ENCODE data around the gene DXO. TPM values are rescaled to one million over a fixed set of nuclear protein-coding genes. Genes with fewer than 3 reads are reported as not detected.

DXO gene
- total and polyA plus RNA-seq, 4 donors = 11.9 to 23.9 (median 16.9) TPM

GRCh38 chr6:31930962-31931361 lies 41.0 kb downstream of the DXO start:
- H3K9me3 ChIP-seq (ENCODE audit: control insufficient read depth in 4 of 4, insufficient read depth in 3 of 4, low read length in 3 of 4) = no peaks in the 10 kb centered on the region
- no peaks in the 10 kb centered on the region for H3K4me1 ChIP-seq (ENCODE audit: control insufficient read depth in 5 of 5, insufficient read depth in 5 of 5, low read length in 5 of 5)
- ATAC-seq (ENCODE audit: insufficient read depth, low FRiP score) (no peak), DNase-seq (no peak)
- no peak for TF ChIP-seq CTCF (IDR thresholded peaks at IDR 0.05; ENCODE audit: control extremely low read depth, extremely low read depth)
- 77 to 91% methylated on average over 1 of the region's 1 CpG for WGBS, 2 donors
- no peaks in the 10 kb centered on the region for H3K27me3 ChIP-seq (ENCODE audit: control insufficient read depth in 3 of 3, insufficient read depth in 3 of 3, low read length in 2 of 3)
- H3K4me3 ChIP-seq = no peak overlapping the region
- no peaks in the 10 kb centered on the region for H3K36me3 ChIP-seq (ENCODE audit: control insufficient read depth in 4 of 4, insufficient read depth in 4 of 4, low read length in 4 of 4)
- no peak overlapping the region for H3K27ac ChIP-seq (ENCODE audit: low read depth in 1 of 2, low read length in 1 of 2)
- H3K9ac ChIP-seq (ENCODE audit: insufficient read depth in 1 of 2, low read length in 2 of 2) = no peak overlapping the region

GRCh38 chr6:31928672-31928939 lies 43.3 kb downstream of the DXO start:
- no peak for ATAC-seq (ENCODE audit: insufficient read depth, low FRiP score)

GRCh38 chr6:31927863-31928671 lies 43.9 kb downstream of the DXO start:
- Histone ChIP-seq H3K9ac (ENCODE audit: insufficient read depth in 1 of 2, low read length in 2 of 2) (no peak overlapping the region), H3K4me1 (ENCODE audit: control insufficient read depth in 5 of 5, insufficient read depth in 5 of 5, low read length in 5 of 5) (no peaks in the 10 kb centered on the region), H3K9me3 (ENCODE audit: control insufficient read depth in 4 of 4, insufficient read depth in 3 of 4, low read length in 3 of 4) (no peaks in the 10 kb centered on the region), H3K36me3 (ENCODE audit: control insufficient read depth in 4 of 4, insufficient read depth in 4 of 4, low read length in 4 of 4) (no peaks in the 10 kb centered on the region), H3K27me3 (ENCODE audit: control insufficient read depth in 3 of 3, insufficient read depth in 3 of 3, low read length in 2 of 3) (no peaks in the 10 kb centered on the region), H3K27ac (ENCODE audit: low read depth in 1 of 2, low read length in 1 of 2) (peak overlapping the region in 1 of 2 donors; percentile 81), H3K4me3 (peak overlapping the region; percentile 29)
- WGBS, 2 donors = 70 to 87% methylated on average over 11 of the region's 11 CpGs
- no peak for DNase-seq
- TF ChIP-seq CTCF (IDR thresholded peaks at IDR 0.05; ENCODE audit: control extremely low read depth, extremely low read depth) = no peak
- ATAC-seq (ENCODE audit: insufficient read depth, low FRiP score) = no peak

More at GRCh38 chr6:31928672-31928939, 43.3 kb downstream of the DXO start:
- no peak for DNase-seq
- H3K4me1 ChIP-seq (ENCODE audit: control insufficient read depth in 5 of 5, insufficient read depth in 5 of 5, low read length in 5 of 5) = no peaks in the 10 kb centered on the region
- no peaks in the 10 kb centered on the region for H3K27me3 ChIP-seq (ENCODE audit: control insufficient read depth in 3 of 3, insufficient read depth in 3 of 3, low read length in 2 of 3)
- H3K4me3 ChIP-seq = no peak overlapping the region
- no peaks in the 10 kb centered on the region for H3K9me3 ChIP-seq (ENCODE audit: control insufficient read depth in 4 of 4, insufficient read depth in 3 of 4, low read length in 3 of 4)
- 82 to 85% methylated on average over 9 of the region's 9 CpGs for WGBS, 2 donors
- H3K27ac ChIP-seq (ENCODE audit: low read depth in 1 of 2, low read length in 1 of 2) = no peak overlapping the region
- H3K9ac ChIP-seq (ENCODE audit: insufficient read depth in 1 of 2, low read length in 2 of 2) = no peak overlapping the region
- no peaks in the 10 kb centered on the region for H3K36me3 ChIP-seq (ENCODE audit: control insufficient read depth in 4 of 4, insufficient read depth in 4 of 4, low read length in 4 of 4)
- TF ChIP-seq CTCF (IDR thresholded peaks at IDR 0.05; ENCODE audit: control extremely low read depth, extremely low read depth) = no peak

All from lung (tissue), 12 donors.